HEK293 (cell line): ENCODE data around the gene CABCOCO1.

Source experiments
- CTCF ChIA-PET: fragments of 350-600 bp; formaldehyde crosslinking; extraction: SDS; loops from one replicate; lab custom pipeline; 2021; ENCODE audit warnings: antibody characterized with exemption; lab: Yijun Ruan, JAX
- POLR2A ChIA-PET: fragments of 300-600 bp; formaldehyde crosslinking; extraction: SDS; loops from one replicate; lab custom pipeline; 2020; ENCODE audit warnings: antibody characterized with exemption, inconsistent platforms; lab: Yijun Ruan, JAX
- H3K27ac ChIP-seq: fragments of 200-500 bp; sonication (Bioruptor generic); 2 replicates; pipeline ENCODE4 v1.5.1; 2014; ENCODE audit warnings: low read depth, low read length, control low read depth, inconsistent platforms; ENCODE audit errors: extremely low read depth
- H3K36me3 ChIP-seq, 2 experiments: fragments of 200-500 bp in 1 of 2; sonication (Bioruptor generic) in 1 of 2; 1 replicate in 1 of 2; 2 replicates in 1 of 2; pipeline ENCODE4 v1.5.1; 2014 to 2017; ENCODE audit warnings: inconsistent platforms in 2 of 2, low read length in 2 of 2; ENCODE audit not compliant: control insufficient read depth in 2 of 2, insufficient read depth in 1 of 2
- H3K4me1 ChIP-seq: fragments of 200-500 bp; sonication (Bioruptor generic); 2 replicates; pipeline ENCODE4 v1.5.1; 2014; ENCODE audit warnings: mild to moderate bottlenecking, low read length, inconsistent platforms; ENCODE audit not compliant: control insufficient read depth, insufficient read depth
- H3K4me3 ChIP-seq: 2 replicates; pipeline ENCODE4 v1.5.1; 2011; ENCODE audit warnings: low read depth, mild to moderate bottlenecking, control low read depth, low read length, moderate library complexity
- H3K9me3 ChIP-seq: fragments of 200-500 bp; sonication (Bioruptor generic); 2 replicates; pipeline ENCODE4 v1.5.1; 2014; ENCODE audit warnings: low read depth, low read length, inconsistent platforms; ENCODE audit not compliant: control insufficient read depth, insufficient read depth
- ATF2 ChIP-seq: fragments of 450-650 bp; formaldehyde crosslinking; IDR thresholded peaks from 2 replicates; pipeline ENCODE4 v1.5.1; 2016; ENCODE audit warnings: missing biosample characterization, missing genetic modification characterization, low read depth
- GLI4 ChIP-seq: fragments of 450-650 bp; formaldehyde crosslinking; IDR thresholded peaks from 2 replicates; pipeline ENCODE4 v1.5.1; 2016; ENCODE audit warnings: missing biosample characterization, missing genetic modification characterization
- HOXC10 ChIP-seq: sonication (generic); formaldehyde crosslinking; IDR thresholded peaks from 2 replicates; pipeline ENCODE4 v1.8.1; 2023; ENCODE audit warnings: mild to moderate bottlenecking, missing genetic modification reagents
- PATZ1 ChIP-seq: fragments of 450-650 bp; formaldehyde crosslinking; IDR thresholded peaks from 2 replicates; pipeline ENCODE4 v1.5.1; 2016; ENCODE audit warnings: missing biosample characterization, missing genetic modification characterization
- SCRT1 ChIP-seq: fragments of 450-650 bp; formaldehyde crosslinking; IDR thresholded peaks from 2 replicates; pipeline ENCODE4 v1.5.1; 2016; ENCODE audit warnings: missing biosample characterization, missing genetic modification characterization, borderline replicate concordance
- ZBTB48 ChIP-seq: fragments of 450-650 bp; formaldehyde crosslinking; IDR thresholded peaks from 2 replicates; pipeline ENCODE4 v1.5.1; 2016; ENCODE audit warnings: missing biosample characterization, missing genetic modification characterization
- ZBTB7A ChIP-seq: fragments of 450-650 bp; formaldehyde crosslinking; IDR thresholded peaks from 2 replicates; pipeline ENCODE4 v1.5.1; 2016; ENCODE audit warnings: low read depth, missing biosample characterization, missing genetic modification characterization
- ZFP69B ChIP-seq: fragments of 450-650 bp; formaldehyde crosslinking; IDR thresholded peaks from 2 replicates; pipeline ENCODE4 v1.5.1; 2016; ENCODE audit warnings: missing biosample characterization, missing genetic modification characterization
- ZNF10 ChIP-seq: fragments of 450-650 bp; formaldehyde crosslinking; IDR thresholded peaks from 2 replicates; pipeline ENCODE4 v1.5.1; 2017; ENCODE audit warnings: missing biosample characterization, missing genetic modification characterization
- ZNF140 ChIP-seq: fragments of 450-650 bp; formaldehyde crosslinking; IDR thresholded peaks from 2 replicates; pipeline ENCODE4 v1.5.1; 2016; ENCODE audit warnings: missing biosample characterization, missing genetic modification characterization
- ZNF175 ChIP-seq: fragments of 450-650 bp; formaldehyde crosslinking; IDR thresholded peaks from 2 replicates; pipeline ENCODE4 v1.5.1; 2016; ENCODE audit warnings: missing biosample characterization, missing genetic modification characterization
- ZNF24 ChIP-seq: fragments of 450-650 bp; formaldehyde crosslinking; IDR thresholded peaks from 2 replicates; pipeline ENCODE4 v1.5.1; 2016; ENCODE audit warnings: missing biosample characterization, missing genetic modification characterization
- ZNF266 ChIP-seq: fragments of 450-650 bp; formaldehyde crosslinking; IDR thresholded peaks from 2 replicates; pipeline ENCODE4 v1.5.1; 2016; ENCODE audit warnings: missing biosample characterization, missing genetic modification characterization, low read depth
- ZNF341 ChIP-seq: fragments of 450-650 bp; formaldehyde crosslinking; IDR thresholded peaks from 2 replicates; pipeline ENCODE4; 2016; ENCODE audit warnings: low read depth, missing biosample characterization, missing genetic modification characterization
- ZNF391 ChIP-seq: fragments of 450-650 bp; formaldehyde crosslinking; IDR thresholded peaks from 2 replicates; pipeline ENCODE4 v1.5.1; 2016; ENCODE audit warnings: low read depth, missing biosample characterization, missing genetic modification characterization, borderline replicate concordance
- ZNF433 ChIP-seq: fragments of 450-650 bp; formaldehyde crosslinking; IDR thresholded peaks from 2 replicates; pipeline ENCODE4 v1.5.1; 2016; ENCODE audit warnings: missing biosample characterization, missing genetic modification characterization, low read depth
- ZNF530 ChIP-seq: fragments of 450-650 bp; formaldehyde crosslinking; IDR thresholded peaks from 2 replicates; pipeline ENCODE4 v1.5.1; 2016; ENCODE audit warnings: low read depth, missing biosample characterization, missing genetic modification characterization
- ZNF555 ChIP-seq: fragments of 450-650 bp; formaldehyde crosslinking; conservative IDR thresholded peaks from 2 replicates; pipeline ENCODE4 v1.5.1; 2017; ENCODE audit warnings: missing biosample characterization, mild to moderate bottlenecking, missing genetic modification characterization, inconsistent platforms
- ZNF561 ChIP-seq: fragments of 450-650 bp; IDR thresholded peaks from 2 replicates; pipeline ENCODE4 v1.5.1; 2018; ENCODE audit warnings: missing biosample characterization, missing genetic modification characterization, borderline replicate concordance
- ZNF571 ChIP-seq: fragments of 450-650 bp; formaldehyde crosslinking; IDR thresholded peaks from 2 replicates; pipeline ENCODE4 v1.5.0; 2017; ENCODE audit warnings: missing biosample characterization, missing genetic modification characterization
- ZNF629 ChIP-seq: fragments of 450-650 bp; formaldehyde crosslinking; IDR thresholded peaks from 2 replicates; pipeline ENCODE4 v1.5.1; 2017; ENCODE audit warnings: missing biosample characterization, missing genetic modification characterization
- ZNF677 ChIP-seq: fragments of 450-650 bp; IDR thresholded peaks from 2 replicates; pipeline ENCODE4 v1.5.0; 2018; ENCODE audit warnings: missing biosample characterization, mild to moderate bottlenecking, missing genetic modification characterization, moderate library complexity
- ZNF704 ChIP-seq: fragments of 450-650 bp; formaldehyde crosslinking; IDR thresholded peaks from 2 replicates; pipeline ENCODE4 v1.5.1; 2016; ENCODE audit warnings: missing biosample characterization, missing genetic modification characterization
- ZNF747 ChIP-seq: fragments of 450-650 bp; formaldehyde crosslinking; IDR thresholded peaks from 2 replicates; pipeline ENCODE4 v1.5.1; 2016; ENCODE audit warnings: missing biosample characterization, missing genetic modification characterization
- ZNF76 ChIP-seq: fragments of 450-650 bp; formaldehyde crosslinking; IDR thresholded peaks from 2 replicates; pipeline ENCODE4; 2016; ENCODE audit warnings: low read depth, missing biosample characterization, missing genetic modification characterization, borderline replicate concordance
- ZNF830 ChIP-seq: fragments of 450-650 bp; IDR thresholded peaks from 2 replicates; pipeline ENCODE4 v1.5.0; 2018; ENCODE audit warnings: missing biosample characterization, missing genetic modification characterization, low read depth, mild to moderate bottlenecking, moderate library complexity
- ZNF843 ChIP-seq: fragments of 450-650 bp; formaldehyde crosslinking; IDR thresholded peaks from 2 replicates; pipeline ENCODE4 v1.5.1; 2016; ENCODE audit warnings: missing biosample characterization, missing genetic modification characterization

Gene CABCOCO1

GRCh38 chr10:61742812-61743211 lies 80.1 kb downstream of the CABCOCO1 start:
- no peak for TF ChIP-seq PATZ1 (tag by site-specific recombination)
- TF ChIP-seq HOXC10, result no peak
- TF ChIP-seq ZNF571 (tag by site-specific recombination), result no peak
- TF ChIP-seq ZBTB48 (tag by site-specific recombination), result no peak
- no peak for TF ChIP-seq SCRT1 (tag by site-specific recombination)
- TF ChIP-seq ZNF24 (tag by site-specific recombination), result no peak
- TF ChIP-seq ZNF175 (tag by site-specific recombination), result no peak
- TF ChIP-seq ZNF561 (tag by site-specific recombination), result no peak
- TF ChIP-seq ZNF76 (tag by site-specific recombination), result no peak
- TF ChIP-seq ATF2, result no peak
- TF ChIP-seq ZFP69B, result no peak
- TF ChIP-seq ZNF747, result no peak
- TF ChIP-seq ZNF843, result no peak
- ChIA-PET POLR2A (no interaction called here), CTCF (interaction anchor here (0.7 to 2.0 kb wide), 4 partner anchors 8 to 476 kb away, joined by 3 to 13 read pairs (median 5); no protein-coding TSS in a partner anchor)
- H3K4me3 ChIP-seq, result no peak overlapping the region
- H3K36me3 ChIP-seq, result no peaks in the 10 kb centered on the region
- H3K9me3 ChIP-seq, result no peaks in the 10 kb centered on the region
- H3K4me1 ChIP-seq, result peaks cover 4% of the 10 kb centered on the region; the same call in 1 of the 2 replicates
- H3K27ac ChIP-seq, result no peak overlapping the region

- H3K27ac ChIP-seq, result no peak overlapping the region
- CTCF ChIA-PET, result interaction anchor here (0.5 to 5.2 kb wide), 9 partner anchors 10 to 362 kb away, joined by 3 to 30 read pairs (median 4); no protein-coding TSS in a partner anchor
- H3K4me3 ChIP-seq, result no peak overlapping the region
- H3K4me1 ChIP-seq, result peaks cover 4% of the 10 kb centered on the region; the same call in 1 of the 2 replicates
- POLR2A ChIA-PET, result no interaction called here
- no peaks in the 10 kb centered on the region for H3K9me3 ChIP-seq
- no peak for TF ChIP-seq ZNF555 (tag by site-specific recombination)
- TF ChIP-seq ZNF433 (tag by site-specific recombination), result no peak
- TF ChIP-seq ZNF341, result no peak
- no peak for TF ChIP-seq GLI4 (tag by site-specific recombination)
- no peak for TF ChIP-seq ZNF266 (tag by site-specific recombination)
- no peak for TF ChIP-seq ZNF391
- TF ChIP-seq ZNF140 (tag by site-specific recombination), result no peak
- TF ChIP-seq ZNF530 (tag by site-specific recombination), result no peak
- TF ChIP-seq ZNF629 (tag by site-specific recombination), result no peak
- TF ChIP-seq ZNF677 (tag by site-specific recombination), result no peak
- TF ChIP-seq ZNF10 (tag by site-specific recombination), result no peak
- TF ChIP-seq ZBTB7A, result no peak
- TF ChIP-seq ZNF830, result no peak
- TF ChIP-seq ZNF704 (tag by site-specific recombination), result no peak
- H3K36me3 ChIP-seq, result no peaks in the 10 kb centered on the region
Observed at GRCh38 chr10:61744469-61744868, 81.7 kb downstream of the CABCOCO1 start.
